Heart right ventricle (tissue), 16 donors: ENCODE data around the gene CDC42SE2. TPM values are rescaled to one million over a fixed set of nuclear protein-coding genes. Genes with fewer than 3 reads are reported as not detected.

Experiments
- ATAC-seq, 8 donors: fragments of 200-7000 bp; cut with Tn5 transposase; one replicate each; pipeline ENCODE4 v1.9.1; 2020; ENCODE audit warnings: mild to moderate bottlenecking in 8 of 8, moderate library complexity in 8 of 8, moderate number of reproducible peaks in 1 of 8
- DNase-seq, 2 donors: peaks; one replicate each; pipeline ENCODE4 v3.0.0-alpha.2; 2020
- H3K27ac ChIP-seq, 10 donors: fragments of 200-600 bp; sonication (generic) in 2 of 10; one replicate each; pipeline versions ENCODE4 v1.5.0 to v1.8.0; 2020 to 2022; ENCODE audit warnings: mild to moderate bottlenecking in 3 of 10
- H3K27me3 ChIP-seq, 7 donors: fragments of 200-600 bp; one replicate each; pipeline ENCODE4 v1.8.0; 2021 to 2022; ENCODE audit warnings: mild to moderate bottlenecking in 2 of 7
- H3K36me3 ChIP-seq, 9 donors: fragments of 200-600 bp; sonication (generic) in 1 of 9; one replicate each; pipeline versions ENCODE4 v1.5.0 to v1.8.0; 2020 to 2022; ENCODE audit warnings: mild to moderate bottlenecking in 2 of 9
- H3K4me1 ChIP-seq, 9 donors: fragments of 200-600 bp; sonication (generic) in 1 of 9; one replicate each; pipeline versions ENCODE4 v1.5.0 to v1.8.0; 2020 to 2022; ENCODE audit warnings: mild to moderate bottlenecking in 4 of 9
- H3K4me3 ChIP-seq, 10 donors: fragments of 200-600 bp; sonication (generic) in 2 of 10; one replicate each; pipeline versions ENCODE4 v1.5.0 to v1.8.0; 2020 to 2022; ENCODE audit warnings: mild to moderate bottlenecking in 7 of 10, moderate library complexity in 2 of 10
- H3K9me3 ChIP-seq, 11 donors: fragments of 200-600 bp in 10 of 11; sonication (generic) in 2 of 11; one replicate each; pipeline versions ENCODE4 v1.5.0 to v1.8.0; 2013 to 2022; ENCODE audit warnings: mild to moderate bottlenecking in 2 of 11, control low read depth in 1 of 11, moderate library complexity in 1 of 11
- WGBS, 2 donors: extraction: QIAGEN DNeasy Blood & Tissue Kit; methylation state at CpG; one replicate each; pipeline ENCODE4 v1.1.7; 2013; ENCODE audit warnings: inconsistent platforms in 1 of 2; 5-methylcytosine and 5-hydroxymethylcytosine counted together
- intact Hi-C, 10 donors: fragments of 100-400 bp; cut with DNase I; formaldehyde crosslinking; loops; one replicate each; pipeline versions ENCODE4 v1.11.1 to v1.14.2; 2022
- polyA plus RNA-seq, 2 donors: library from polyadenylated mRNA; stranded (reverse); fragments of 200-250 nt; gene quantifications; one replicate each; pipeline ENCODE4 v1.2.3, GENCODE V29; 2013
- total RNA-seq, 10 donors: library from RNA; stranded (reverse); fragmentation: NEBNext Ultra II Directional in 3 of 10; extraction: Animal tissue kit (Norgen Biotek cat#: 25700) in 3 of 10; gene quantifications; one replicate each; pipeline versions ENCODE4 v1.2.1 to v1.2.4, GENCODE V29; 2021 to 2023
- TF ChIP-seq, protein P1 (sequence below), 9 donors: fragments of 200-600 bp; sonication (generic) in 2 of 9; IDR thresholded peaks; one replicate each; pipeline versions ENCODE4 v1.5.0 to v1.8.0; 2021 to 2022; ENCODE audit warnings: antibody characterized with exemption in 9 of 9, mild to moderate bottlenecking in 5 of 9, moderate library complexity in 1 of 9
- donor health status: Arrhythmogenic right ventricular cardiomyopathy.
- donor health status: ischemic (EF 13 %, LVEDD 7.1; RV severe dilation, severe dysfunction).
- donor health status: healthy with polysubstance abuse.
- donor health status: DM: no; HTN: yes; CAD: no.
- donor health status: DM: no; HTN: no; CAD: no.
- donor health status: ischemic (EF 25% LVEDD 6.9; RV normal size, moderate dysfunction).
- donor health status: ischemic (EF 25% LVEDD 5.7; RV mildly dilated, moderate dysfunction).
- donor health status: healthy.
- donor health status: DM: yes; HTN: yes; CAD: no.
- donor health status: Ischemic cardiomyopathy.
- donor health status: ischemic (EF 35%, LVEDD 5.7; RV mildly dilated, moderate dysfunction).
- donor health status: nonischemic (EF 11% LVEDD 7.7; RV severe dilation, severe dysfunction).
- donor health status: DM: yes; HTN: yes; CAD: no.
- donor health status: PGD.
- donor health status: ischemic (EF 29% LVEDD 5.4; RV normal size, mild dysfunction).
- donor health status: nonischemic (EF 23%, LVEDD 6.1; RV moderate dilation, normal function).

Gene CDC42SE2
- total and polyA plus RNA-seq, 12 donors: 5.4 to 25.8 (median 11.1) TPM

DNA sequence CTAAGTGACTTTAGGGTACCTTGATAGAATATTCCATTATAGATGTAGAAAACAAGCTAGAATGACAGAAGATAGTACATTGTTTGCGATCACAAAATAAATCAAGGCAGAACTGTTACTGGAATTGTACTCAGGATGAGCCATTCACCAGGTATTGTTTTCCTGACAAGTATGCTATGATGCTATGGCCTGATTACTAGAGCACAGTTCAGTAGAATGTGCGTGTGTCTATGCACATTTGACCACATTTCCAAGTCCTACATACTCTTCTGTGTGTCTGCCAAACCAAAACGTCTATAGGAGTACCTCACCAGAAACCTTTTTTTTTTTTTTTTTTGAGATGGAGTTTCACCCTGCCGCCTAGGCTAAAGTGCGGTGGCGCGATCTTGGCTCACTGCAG lies 43.3 kb upstream of the CDC42SE2 start:
- Histone ChIP-seq H3K27ac (no peak overlapping the region), H3K9me3 (no peaks in the 10 kb centered on the region), H3K36me3 (no peaks in the 10 kb centered on the region), H3K4me3 (no peak overlapping the region), H3K27me3 (no peaks in the 10 kb centered on the region), H3K4me1 (peaks cover 0 to 22% (median 0%) of the 10 kb centered on the region in 9 donors)
- intact Hi-C loops: no loop called here
- DNase-seq (no peak), ATAC-seq (no peak)
- WGBS, 2 donors: 91 to 94% methylated on average over 7 of the region's 7 CpGs
- TF ChIP-seq, protein P1, sequence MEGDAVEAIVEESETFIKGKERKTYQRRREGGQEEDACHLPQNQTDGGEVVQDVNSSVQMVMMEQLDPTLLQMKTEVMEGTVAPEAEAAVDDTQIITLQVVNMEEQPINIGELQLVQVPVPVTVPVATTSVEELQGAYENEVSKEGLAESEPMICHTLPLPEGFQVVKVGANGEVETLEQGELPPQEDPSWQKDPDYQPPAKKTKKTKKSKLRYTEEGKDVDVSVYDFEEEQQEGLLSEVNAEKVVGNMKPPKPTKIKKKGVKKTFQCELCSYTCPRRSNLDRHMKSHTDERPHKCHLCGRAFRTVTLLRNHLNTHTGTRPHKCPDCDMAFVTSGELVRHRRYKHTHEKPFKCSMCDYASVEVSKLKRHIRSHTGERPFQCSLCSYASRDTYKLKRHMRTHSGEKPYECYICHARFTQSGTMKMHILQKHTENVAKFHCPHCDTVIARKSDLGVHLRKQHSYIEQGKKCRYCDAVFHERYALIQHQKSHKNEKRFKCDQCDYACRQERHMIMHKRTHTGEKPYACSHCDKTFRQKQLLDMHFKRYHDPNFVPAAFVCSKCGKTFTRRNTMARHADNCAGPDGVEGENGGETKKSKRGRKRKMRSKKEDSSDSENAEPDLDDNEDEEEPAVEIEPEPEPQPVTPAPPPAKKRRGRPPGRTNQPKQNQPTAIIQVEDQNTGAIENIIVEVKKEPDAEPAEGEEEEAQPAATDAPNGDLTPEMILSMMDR (IDR thresholded peaks at IDR 0.05): no peak

- Histone ChIP-seq H3K4me3 (no peak overlapping the region), H3K36me3 (no peaks in the 10 kb centered on the region), H3K27me3 (no peaks in the 10 kb centered on the region), H3K4me1 (peaks cover 0 to 25% (median 0%) of the 10 kb centered on the region in 9 donors), H3K27ac (no peak overlapping the region), H3K9me3 (no peaks in the 10 kb centered on the region)
- ATAC-seq (no peak), DNase-seq (no peak)
- WGBS, 2 donors: 92 to 95% methylated on average over 10 of the region's 10 CpGs
- intact Hi-C loops: no loop called here
- TF ChIP-seq, protein P1 (IDR thresholded peaks at IDR 0.05): no peak
These were observed 42.7 kb upstream of the CDC42SE2 start for GRCh38 chr5:131221008-131221703.

GRCh38 chr5:131221888-131222287 lies 42.0 kb upstream of the CDC42SE2 start:
- DNase-seq (no peak), ATAC-seq (no peak)
- Histone ChIP-seq H3K36me3 (no peaks in the 10 kb centered on the region), H3K4me3 (no peak overlapping the region), H3K9me3 (no peaks in the 10 kb centered on the region), H3K27ac (no peak overlapping the region), H3K4me1 (peaks cover 0 to 25% (median 0%) of the 10 kb centered on the region in 9 donors), H3K27me3 (no peaks in the 10 kb centered on the region)
- intact Hi-C loops: no loop called here
- TF ChIP-seq, protein P1 (IDR thresholded peaks at IDR 0.05): no peak

- DNase-seq (no peak), ATAC-seq (no peak)
- H3K9me3 ChIP-seq: no peaks in the 10 kb centered on the region
- H3K36me3 ChIP-seq: no peaks in the 10 kb centered on the region
- peaks cover 0 to 25% (median 0%) of the 10 kb centered on the region in 9 donors for H3K4me1 ChIP-seq
- H3K27me3 ChIP-seq: no peaks in the 10 kb centered on the region
- intact Hi-C loops: no loop called here
- TF ChIP-seq, protein P1 (IDR thresholded peaks at IDR 0.05): no peak
- H3K4me3 ChIP-seq: no peak overlapping the region
- H3K27ac ChIP-seq: no peak overlapping the region
These were observed 41.1 kb upstream of the CDC42SE2 start for GRCh38 chr5:131222731-131223130.
